Right lobe of liver (tissue), 4 donors: ENCODE results near the gene DOK6.

Source experiments
- CTCF ChIP-seq, 4 donors: fragments of 200-600 bp in 3 of 4; fragments of 450-650 bp in 1 of 4; IDR thresholded peaks; one replicate each; pipeline versions ENCODE4 v1.5.1 to v1.8.0; 2016 to 2022; ENCODE audit warnings: antibody characterized with exemption in 4 of 4, mild to moderate bottlenecking in 2 of 4
- POLR2A ChIP-seq: fragments of 450-650 bp; IDR thresholded peaks from one replicate; pipeline ENCODE4 v1.6.1; 2017; ENCODE audit warnings: antibody characterized with exemption, mild to moderate bottlenecking
- donor health status: DM: no; HTN: no; CAD: no.
- donor health status: DM: no; HTN: no; CAD: no.
- donor health status: DM: no; HTN: yes; CAD: no.

- TF ChIP-seq CTCF (IDR thresholded peaks at IDR 0.05): no peak
- TF ChIP-seq POLR2A: no peak
Measured at GRCh38 chr18:69495338-69495737, 94.7 kb downstream of the DOK6 start.
